ENCODE results near the gene IKBKG.

The IKBKG gene

GRCh38 chrX:154599531-154599930 is 52.1 kb downstream of the IKBKG start:
- ChIA-PET POLR2A (no interaction called here), CTCF (no interaction called here)
- TF ChIP-seq, protein P1, sequence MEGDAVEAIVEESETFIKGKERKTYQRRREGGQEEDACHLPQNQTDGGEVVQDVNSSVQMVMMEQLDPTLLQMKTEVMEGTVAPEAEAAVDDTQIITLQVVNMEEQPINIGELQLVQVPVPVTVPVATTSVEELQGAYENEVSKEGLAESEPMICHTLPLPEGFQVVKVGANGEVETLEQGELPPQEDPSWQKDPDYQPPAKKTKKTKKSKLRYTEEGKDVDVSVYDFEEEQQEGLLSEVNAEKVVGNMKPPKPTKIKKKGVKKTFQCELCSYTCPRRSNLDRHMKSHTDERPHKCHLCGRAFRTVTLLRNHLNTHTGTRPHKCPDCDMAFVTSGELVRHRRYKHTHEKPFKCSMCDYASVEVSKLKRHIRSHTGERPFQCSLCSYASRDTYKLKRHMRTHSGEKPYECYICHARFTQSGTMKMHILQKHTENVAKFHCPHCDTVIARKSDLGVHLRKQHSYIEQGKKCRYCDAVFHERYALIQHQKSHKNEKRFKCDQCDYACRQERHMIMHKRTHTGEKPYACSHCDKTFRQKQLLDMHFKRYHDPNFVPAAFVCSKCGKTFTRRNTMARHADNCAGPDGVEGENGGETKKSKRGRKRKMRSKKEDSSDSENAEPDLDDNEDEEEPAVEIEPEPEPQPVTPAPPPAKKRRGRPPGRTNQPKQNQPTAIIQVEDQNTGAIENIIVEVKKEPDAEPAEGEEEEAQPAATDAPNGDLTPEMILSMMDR (IDR thresholded peaks at IDR 0.05; ENCODE audit: control extremely low read depth, extremely low read depth, low read depth, missing control alignments) = no peak
- peak; percentile 2 for DNase-seq (ENCODE audit: extremely low spot score)

- ChIA-PET POLR2A (no interaction called here), CTCF (no interaction called here)
- peak; percentile 4 for DNase-seq (ENCODE audit: extremely low spot score)
- TF ChIP-seq, protein P1 (IDR thresholded peaks at IDR 0.05; ENCODE audit: control extremely low read depth, extremely low read depth, low read depth, missing control alignments) = no peak
Observed at GRCh38 chrX:154600759-154601374, 53.4 kb downstream of the IKBKG start.

- TF ChIP-seq, protein P1 (IDR thresholded peaks at IDR 0.05; ENCODE audit: control extremely low read depth, extremely low read depth, low read depth, missing control alignments) = no peak
- CTCF ChIA-PET = no interaction called here
- POLR2A ChIA-PET = no interaction called here
- peak; percentile 3 for DNase-seq (ENCODE audit: extremely low spot score)
Observed at GRCh38 chrX:154602226-154602625, 54.8 kb downstream of the IKBKG start.

- POLR2A ChIA-PET = no interaction called here
- CTCF ChIA-PET = no interaction called here
Observed at GRCh38 chrX:154602766-154603437, 55.5 kb downstream of the IKBKG start.

GRCh38 chrX:154603438-154604430 is 56.3 kb downstream of the IKBKG start:
- CTCF ChIA-PET = no interaction called here

More at GRCh38 chrX:154602766-154603437, 55.5 kb downstream of the IKBKG start:
- TF ChIP-seq, protein P1 (IDR thresholded peaks at IDR 0.05; ENCODE audit: control extremely low read depth, extremely low read depth, low read depth, missing control alignments) = no peak
- no peak for DNase-seq (ENCODE audit: extremely low spot score)

DNA sequence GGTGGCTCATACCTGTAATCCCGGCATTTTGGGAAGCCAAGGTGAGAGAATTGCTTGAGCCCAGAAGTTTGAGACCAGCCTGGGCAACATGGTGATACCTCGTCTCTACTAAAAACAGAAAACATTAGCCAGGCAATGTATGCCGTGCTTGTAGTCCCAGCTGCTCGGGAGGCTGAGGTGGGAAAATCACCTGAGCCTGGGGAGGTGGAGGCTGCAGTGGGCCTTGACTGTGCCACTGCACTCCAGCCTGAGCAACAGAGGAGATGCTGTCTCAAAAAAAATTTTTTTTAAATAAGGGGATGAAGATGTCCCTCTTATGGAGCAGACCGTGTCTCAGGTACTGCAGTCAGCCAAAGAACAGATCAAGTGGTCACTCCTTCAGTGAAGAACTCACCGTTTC is 58.1 kb downstream of the IKBKG start:
- POLR2A ChIA-PET = no interaction called here
- TF ChIP-seq, protein P1 (IDR thresholded peaks at IDR 0.05; ENCODE audit: control extremely low read depth, extremely low read depth, low read depth, missing control alignments) = no peak
- CTCF ChIA-PET = no interaction called here
- DNase-seq (ENCODE audit: extremely low spot score) = no peak

More at GRCh38 chrX:154603438-154604430, 56.3 kb downstream of the IKBKG start:
- TF ChIP-seq, protein P1 (IDR thresholded peaks at IDR 0.05; ENCODE audit: control extremely low read depth, extremely low read depth, low read depth, missing control alignments) = no peak
- DNase-seq (ENCODE audit: extremely low spot score) = peak; percentile 2
- POLR2A ChIA-PET = no interaction called here
